GM18861 (cell line): ENCODE measurements around the gene PAX4.
"Not testable (repeated sequence)": the region's sequence is repeated elsewhere in the genome, so short reads cannot be mapped to it uniquely, and the experiment has no call there.

ENCODE experiments used
- ATAC-seq: cut with Tn5 transposase; IDR thresholded peaks from one replicate; pipeline ENCODE4 v1.9.1; 2021; ENCODE audit not compliant: unreplicated experiment

Gene PAX4

GRCh38 chr7:127586346-127586745 lies 31.6 kb downstream of the PAX4 start:
- no peak for ATAC-seq

GRCh38 chr7:127585044-127585953 lies 32.6 kb downstream of the PAX4 start, which contains the start of gene GCC1:
GCC1 (minus strand) TSS chr7:127585596; CDS start chr7:127585182, 414 bp downstream.
- ATAC-seq: peak; percentile 85

GRCh38 chr7:127584648-127585043 lies 33.3 kb downstream of the PAX4 start:
- no peak for ATAC-seq

- ATAC-seq: no peak
These were observed 35.6 kb downstream of the PAX4 start for GRCh38 chr7:127582361-127582760.

GRCh38 chr7:127581716-127582115 lies 36.2 kb downstream of the PAX4 start:
- no peak for ATAC-seq

- no peak for ATAC-seq
These were observed 37.3 kb downstream of the PAX4 start for GRCh38 chr7:127580612-127581011.

- no peak for ATAC-seq
These were observed 39.1 kb downstream of the PAX4 start for GRCh38 chr7:127578711-127579275.

GRCh38 chr7:127578036-127578684 lies 39.8 kb downstream of the PAX4 start:
- ATAC-seq: no peak

GRCh38 chr7:127571741-127572505 lies 46.0 kb downstream of the PAX4 start:
- ATAC-seq: no peak

- ATAC-seq: not testable (repeated sequence)
These were observed 49.9 kb downstream of the PAX4 start for GRCh38 chr7:127568034-127568433.

- no peak for ATAC-seq
These were observed 51.7 kb downstream of the PAX4 start for GRCh38 chr7:127566242-127566641.
